HuH-7 (cell line): ENCODE measurements around the gene DAP.
"Not testable (repeated sequence)": the region's sequence is repeated elsewhere in the genome, so short reads cannot be mapped to it uniquely, and the experiment has no call there.

ENCODE experiments used
- DNase-seq: peaks from one replicate; pipeline ENCODE4 v3.0.0; 2011; ENCODE audit warnings: low spot score

Gene DAP

GRCh38 chr5:10631316-10631996, 129.6 kb downstream of the DAP start:
- DNase-seq, result no peak

GRCh38 chr5:10630744-10631143, 130.3 kb downstream of the DAP start:
- DNase-seq, result not testable (repeated sequence)

GRCh38 chr5:10630126-10630525, 130.9 kb downstream of the DAP start:
- no peak for DNase-seq

- no peak for DNase-seq
Measured at GRCh38 chr5:10629682-10630081, 131.4 kb downstream of the DAP start.
